K562 (cell line): ENCODE measurements around the gene MAP3K7. TPM values are rescaled to one million over a fixed set of nuclear protein-coding genes. Genes with fewer than 3 reads are reported as not detected.
A peak's percentile ranks its signal among the peaks of the same experiment; 100 is the strongest.

ENCODE experiments used
- BRCA1 ChIP-seq, 2 experiments: fragments of 450-650 bp in 1 of 2; sonication (generic) in 1 of 2; formaldehyde crosslinking in 1 of 2; IDR thresholded peaks; 2 replicates each; pipeline versions ENCODE4 v1.5.0 to v1.6.1; 2017 to 2020; ENCODE audit warnings: mild to moderate bottlenecking in 1 of 2, missing genetic modification reagents in 1 of 2
- MAX ChIP-seq: sonication (generic); formaldehyde crosslinking; IDR thresholded peaks from 2 replicates; pipeline ENCODE4 v1.9.0; 2022; ENCODE audit warnings: mild to moderate bottlenecking, missing genetic modification reagents
- MXD1 ChIP-seq: fragments of 250-450 bp; sonication (Bioruptor Pico); IDR thresholded peaks from 2 replicates; pipeline ENCODE4 v1.8.0; 2021; ENCODE audit warnings: borderline replicate concordance, mild to moderate bottlenecking, moderate library complexity; ENCODE audit not compliant: poor library complexity, severe bottlenecking
- POLR3G ChIP-seq: IDR thresholded peaks from 2 replicates; pipeline ENCODE4 v1.6.1; 2011; ENCODE audit not compliant: insufficient read length, insufficient replicate concordance; ENCODE audit errors: extremely low read depth
- PTRF ChIP-seq: fragments of 450-650 bp; IDR thresholded peaks from 2 replicates; pipeline ENCODE4 v1.6.1; 2016; ENCODE audit warnings: mild to moderate bottlenecking, missing genetic modification characterization, missing compliant biosample characterization
- RBM25 ChIP-seq: fragments of 200-400 bp; formaldehyde crosslinking; IDR thresholded peaks from 2 replicates; pipeline ENCODE4 v1.6.1; 2018; ENCODE audit warnings: low read length, low read depth, moderate library complexity; ENCODE audit not compliant: severe bottlenecking
- SMARCA4 ChIP-seq: fragments of 450-650 bp; IDR thresholded peaks from 2 replicates; pipeline ENCODE4 v1.6.1; 2016
- WHSC1 ChIP-seq: IDR thresholded peaks from one replicate; pipeline ENCODE4 v1.6.1; 2012; ENCODE audit warnings: low read length, control low read depth, inconsistent platforms
- ZBTB43 ChIP-seq: sonication (generic); formaldehyde crosslinking; IDR thresholded peaks from 2 replicates; pipeline ENCODE4 v1.8.0; 2023; ENCODE audit warnings: mild to moderate bottlenecking, missing genetic modification reagents
- ZNF217 ChIP-seq: sonication (generic); formaldehyde crosslinking; IDR thresholded peaks from 2 replicates; pipeline ENCODE4 v1.8.0; 2022; ENCODE audit warnings: mild to moderate bottlenecking, missing genetic modification reagents
- ZNF224 ChIP-seq: sonication (generic); formaldehyde crosslinking; IDR thresholded peaks from 2 replicates; pipeline ENCODE4 v1.8.0; 2022; ENCODE audit warnings: mild to moderate bottlenecking, missing genetic modification reagents
- ZNF384 ChIP-seq: IDR thresholded peaks from 2 replicates; pipeline ENCODE4 v1.6.1; 2012; ENCODE audit warnings: low read depth, low read length, improper control_type of control experiment
- ZNF830 ChIP-seq: fragments of 250-450 bp; sonication (Bioruptor Pico); IDR thresholded peaks from 2 replicates; pipeline ENCODE4 v1.5.0; 2021; ENCODE audit warnings: mild to moderate bottlenecking
- polyA plus RNA-seq, 8 experiments: library from polyadenylated mRNA; depleted of rRNA in 4 of 8; stranded (reverse) in 5 of 8; unstranded in 3 of 8; fragments of >200 nt; fragmentation: Nextera tagmentation in 2 of 8; fragmentation: Illumina TruSeq in 1 of 8; extraction: Ambion mirVana in 2 of 8; extraction: Trizol in 1 of 8; gene quantifications; 2 replicates each; pipeline versions ENCODE4 v1.2.1 to v1.2.3, GENCODE V29; 2011 to 2014; ENCODE audit warnings: inconsistent platforms in 1 of 8, missing spikeins in 1 of 8
- total RNA-seq, 7 experiments: library from RNA; depleted of rRNA in 6 of 7; stranded (reverse); fragments of >200 nt in 6 of 7; fragmentation: Illumina TruSeq in 2 of 7; extraction: Trizol in 2 of 7; gene quantifications; 2 replicates each; pipeline versions ENCODE4 v1.2.1 to v1.2.3, GENCODE V29; 2011 to 2021; ENCODE audit warnings: low replicate concordance in 1 of 7
- TF ChIP-seq, protein P1 (sequence below): sonication (generic); formaldehyde crosslinking; IDR thresholded peaks from 2 replicates; pipeline ENCODE4 v1.8.1; 2023; ENCODE audit warnings: mild to moderate bottlenecking, missing genetic modification reagents
- TF ChIP-seq, protein P2 (sequence below): sonication (generic); formaldehyde crosslinking; IDR thresholded peaks from 2 replicates; pipeline ENCODE4 v1.8.0; 2022; ENCODE audit warnings: mild to moderate bottlenecking, missing genetic modification reagents, borderline replicate concordance
- TF ChIP-seq, protein P3 (sequence below), 2 experiments: fragments of 150-350 bp in 1 of 2; IDR thresholded peaks; 2 replicates each; pipeline ENCODE4 v1.6.1; 2012 to 2016; ENCODE audit warnings: low read depth in 2 of 2, low read length in 2 of 2, mild to moderate bottlenecking in 1 of 2, moderate library complexity in 1 of 2

Gene MAP3K7
- total and polyA plus RNA-seq, 9 of the 15 experiments (the other 6 are each of a cell fraction or from before 2014, with no cell fraction given): 13.4 to 60.9 (median 34.8) TPM

DNA sequence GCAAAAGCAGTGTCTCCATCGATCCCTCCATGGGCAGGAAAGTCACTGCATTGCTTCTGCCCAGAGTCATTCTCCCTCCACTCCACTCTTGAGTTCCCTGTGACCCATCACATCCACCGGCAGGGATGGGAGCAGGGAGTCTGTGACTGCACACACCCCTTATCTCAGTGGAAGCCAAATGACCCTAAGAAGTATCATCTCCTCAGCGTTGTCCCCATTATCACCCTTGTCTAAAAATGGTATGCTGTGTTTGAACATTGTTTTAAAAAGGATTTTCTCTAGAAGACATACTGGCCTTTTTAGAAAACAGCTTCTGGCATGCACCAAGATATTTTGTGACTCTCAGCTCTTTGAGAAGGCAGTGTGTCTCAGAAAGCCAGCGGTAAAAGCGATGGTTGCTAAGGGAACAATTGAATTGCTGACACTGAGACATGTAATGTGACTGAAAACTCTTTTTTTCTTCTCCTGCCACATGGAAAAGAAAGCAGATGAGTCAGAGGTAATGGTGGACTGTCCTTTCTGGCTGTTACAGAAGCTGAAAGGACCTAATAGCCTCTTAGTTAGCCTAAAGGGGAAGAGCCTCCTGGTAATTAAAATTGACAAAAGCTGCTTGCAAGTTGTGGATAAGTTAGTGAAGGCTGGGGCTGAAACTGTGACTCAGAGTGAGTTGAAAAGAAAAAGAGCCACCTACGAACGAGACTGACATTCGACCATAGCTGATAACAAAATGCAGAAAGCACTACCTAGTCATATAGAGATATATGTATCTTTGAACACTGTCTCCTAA is 120.5 kb downstream of the MAP3K7 start (continued):
- TF ChIP-seq ZBTB43 (CRISPR knock-in tag): no peak
- no peak for TF ChIP-seq RBM25
- TF ChIP-seq WHSC1: no peak
- no peak for TF ChIP-seq MAX (CRISPR knock-in tag)
- TF ChIP-seq MXD1 (CRISPR knock-in tag): no peak
- no peak for TF ChIP-seq ZNF224 (CRISPR knock-in tag)
- TF ChIP-seq ZNF830: no peak
- peak; percentile 77 for TF ChIP-seq ZNF384
- peak; percentile 88 for TF ChIP-seq SMARCA4
- TF ChIP-seq, protein P1, sequence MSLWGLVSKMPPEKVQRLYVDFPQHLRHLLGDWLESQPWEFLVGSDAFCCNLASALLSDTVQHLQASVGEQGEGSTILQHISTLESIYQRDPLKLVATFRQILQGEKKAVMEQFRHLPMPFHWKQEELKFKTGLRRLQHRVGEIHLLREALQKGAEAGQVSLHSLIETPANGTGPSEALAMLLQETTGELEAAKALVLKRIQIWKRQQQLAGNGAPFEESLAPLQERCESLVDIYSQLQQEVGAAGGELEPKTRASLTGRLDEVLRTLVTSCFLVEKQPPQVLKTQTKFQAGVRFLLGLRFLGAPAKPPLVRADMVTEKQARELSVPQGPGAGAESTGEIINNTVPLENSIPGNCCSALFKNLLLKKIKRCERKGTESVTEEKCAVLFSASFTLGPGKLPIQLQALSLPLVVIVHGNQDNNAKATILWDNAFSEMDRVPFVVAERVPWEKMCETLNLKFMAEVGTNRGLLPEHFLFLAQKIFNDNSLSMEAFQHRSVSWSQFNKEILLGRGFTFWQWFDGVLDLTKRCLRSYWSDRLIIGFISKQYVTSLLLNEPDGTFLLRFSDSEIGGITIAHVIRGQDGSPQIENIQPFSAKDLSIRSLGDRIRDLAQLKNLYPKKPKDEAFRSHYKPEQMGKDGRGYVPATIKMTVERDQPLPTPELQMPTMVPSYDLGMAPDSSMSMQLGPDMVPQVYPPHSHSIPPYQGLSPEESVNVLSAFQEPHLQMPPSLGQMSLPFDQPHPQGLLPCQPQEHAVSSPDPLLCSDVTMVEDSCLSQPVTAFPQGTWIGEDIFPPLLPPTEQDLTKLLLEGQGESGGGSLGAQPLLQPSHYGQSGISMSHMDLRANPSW (CRISPR knock-in tag): no peak
- TF ChIP-seq BRCA1 (IDR thresholded peaks at IDR 0.05): no peak
- TF ChIP-seq BRCA1 (CRISPR knock-in tag; IDR thresholded peaks at IDR 0.05): no peak
- no peak for TF ChIP-seq ZNF217 (CRISPR knock-in tag)
- TF ChIP-seq, protein P2, sequence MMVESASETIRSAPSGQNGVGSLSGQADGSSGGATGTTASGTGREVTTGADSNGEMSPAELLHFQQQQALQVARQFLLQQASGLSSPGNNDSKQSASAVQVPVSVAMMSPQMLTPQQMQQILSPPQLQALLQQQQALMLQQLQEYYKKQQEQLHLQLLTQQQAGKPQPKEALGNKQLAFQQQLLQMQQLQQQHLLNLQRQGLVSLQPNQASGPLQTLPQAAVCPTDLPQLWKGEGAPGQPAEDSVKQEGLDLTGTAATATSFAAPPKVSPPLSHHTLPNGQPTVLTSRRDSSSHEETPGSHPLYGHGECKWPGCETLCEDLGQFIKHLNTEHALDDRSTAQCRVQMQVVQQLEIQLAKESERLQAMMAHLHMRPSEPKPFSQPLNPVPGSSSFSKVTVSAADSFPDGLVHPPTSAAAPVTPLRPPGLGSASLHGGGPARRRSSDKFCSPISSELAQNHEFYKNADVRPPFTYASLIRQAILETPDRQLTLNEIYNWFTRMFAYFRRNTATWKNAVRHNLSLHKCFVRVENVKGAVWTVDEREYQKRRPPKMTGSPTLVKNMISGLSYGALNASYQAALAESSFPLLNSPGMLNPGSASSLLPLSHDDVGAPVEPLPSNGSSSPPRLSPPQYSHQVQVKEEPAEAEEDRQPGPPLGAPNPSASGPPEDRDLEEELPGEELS: no peak
- TF ChIP-seq PTRF (tag): 0 out of 2 replicates have a peak, but pooled peaks have one; percentile 21
- TF ChIP-seq, protein P3, sequence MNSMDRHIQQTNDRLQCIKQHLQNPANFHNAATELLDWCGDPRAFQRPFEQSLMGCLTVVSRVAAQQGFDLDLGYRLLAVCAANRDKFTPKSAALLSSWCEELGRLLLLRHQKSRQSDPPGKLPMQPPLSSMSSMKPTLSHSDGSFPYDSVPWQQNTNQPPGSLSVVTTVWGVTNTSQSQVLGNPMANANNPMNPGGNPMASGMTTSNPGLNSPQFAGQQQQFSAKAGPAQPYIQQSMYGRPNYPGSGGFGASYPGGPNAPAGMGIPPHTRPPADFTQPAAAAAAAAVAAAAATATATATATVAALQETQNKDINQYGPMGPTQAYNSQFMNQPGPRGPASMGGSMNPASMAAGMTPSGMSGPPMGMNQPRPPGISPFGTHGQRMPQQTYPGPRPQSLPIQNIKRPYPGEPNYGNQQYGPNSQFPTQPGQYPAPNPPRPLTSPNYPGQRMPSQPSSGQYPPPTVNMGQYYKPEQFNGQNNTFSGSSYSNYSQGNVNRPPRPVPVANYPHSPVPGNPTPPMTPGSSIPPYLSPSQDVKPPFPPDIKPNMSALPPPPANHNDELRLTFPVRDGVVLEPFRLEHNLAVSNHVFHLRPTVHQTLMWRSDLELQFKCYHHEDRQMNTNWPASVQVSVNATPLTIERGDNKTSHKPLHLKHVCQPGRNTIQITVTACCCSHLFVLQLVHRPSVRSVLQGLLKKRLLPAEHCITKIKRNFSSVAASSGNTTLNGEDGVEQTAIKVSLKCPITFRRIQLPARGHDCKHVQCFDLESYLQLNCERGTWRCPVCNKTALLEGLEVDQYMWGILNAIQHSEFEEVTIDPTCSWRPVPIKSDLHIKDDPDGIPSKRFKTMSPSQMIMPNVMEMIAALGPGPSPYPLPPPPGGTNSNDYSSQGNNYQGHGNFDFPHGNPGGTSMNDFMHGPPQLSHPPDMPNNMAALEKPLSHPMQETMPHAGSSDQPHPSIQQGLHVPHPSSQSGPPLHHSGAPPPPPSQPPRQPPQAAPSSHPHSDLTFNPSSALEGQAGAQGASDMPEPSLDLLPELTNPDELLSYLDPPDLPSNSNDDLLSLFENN (IDR thresholded peaks at IDR 0.05; ENCODE audit: low read depth in 2 of 2, low read length in 2 of 2): no peak
- no peak for TF ChIP-seq POLR3G
